Activated T-cell treated with anti-CD3 and anti-CD28 coated beads for 1 hour (primary cell): ENCODE data around the gene LYPD6B.

ENCODE experiments used
- DNase-seq: peaks from one replicate; pipeline ENCODE4 v3.0.0-alpha.2; 2020; ENCODE audit warnings: low read depth

Gene LYPD6B

GRCh38 chr2:149012545-149012944 is 26.0 kb upstream of the LYPD6B start:
- DNase-seq, result no peak

GRCh38 chr2:149015501-149015900 is 23.0 kb upstream of the LYPD6B start:
- no peak for DNase-seq

- DNase-seq, result no peak
Observed at GRCh38 chr2:149015926-149016563, 22.5 kb upstream of the LYPD6B start.

- DNase-seq, result peak; percentile 66
Observed at GRCh38 chr2:149017116-149017985, 21.1 kb upstream of the LYPD6B start.

GRCh38 chr2:149018981-149019380 is 19.5 kb upstream of the LYPD6B start:
- no peak for DNase-seq

GRCh38 chr2:149019768-149020167 is 18.7 kb upstream of the LYPD6B start:
- no peak for DNase-seq

- DNase-seq, result no peak
Observed at GRCh38 chr2:149020432-149020851, 18.1 kb upstream of the LYPD6B start.

- DNase-seq, result no peak
Observed at GRCh38 chr2:149021271-149021719, 17.2 kb upstream of the LYPD6B start.

- DNase-seq, result no peak
Observed at GRCh38 chr2:149021761-149022160, 16.7 kb upstream of the LYPD6B start.

GRCh38 chr2:149023091-149023490 is 15.4 kb upstream of the LYPD6B start:
- DNase-seq, result no peak

GRCh38 chr2:149027590-149028250 is 10.8 kb upstream of the LYPD6B start:
- DNase-seq, result no peak

- DNase-seq, result no peak
Observed at GRCh38 chr2:149028377-149028776, 10.1 kb upstream of the LYPD6B start.

GRCh38 chr2:149028891-149029290 is 9.6 kb upstream of the LYPD6B start:
- DNase-seq, result no peak

- no peak for DNase-seq
Observed at GRCh38 chr2:149029307-149029965, 9.1 kb upstream of the LYPD6B start.

- DNase-seq, result no peak
Observed at GRCh38 chr2:149031396-149031795, 7.1 kb upstream of the LYPD6B start.

GRCh38 chr2:149033716-149034115 is 4.8 kb upstream of the LYPD6B start:
- DNase-seq, result no peak

GRCh38 chr2:149034406-149034805 is 4.1 kb upstream of the LYPD6B start:
- DNase-seq, result no peak

GRCh38 chr2:149036507-149037293 is 1.8 kb upstream of the LYPD6B start:
- DNase-seq, result no peak

GRCh38 chr2:149037851-149038250 is 648 bp upstream of the LYPD6B start:
- DNase-seq, result no peak

GRCh38 chr2:149039213-149039724 is 770 bp downstream of the LYPD6B start:
- DNase-seq, result no peak

GRCh38 chr2:149040451-149040850 is 2.0 kb downstream of the LYPD6B start:
- peak; percentile 39 for DNase-seq
